ENCODE data around the gene PRLH. TPM values are rescaled to one million over a fixed set of nuclear protein-coding genes. Genes with fewer than 3 reads are reported as not detected.
A peak's percentile ranks its signal among the peaks of the same experiment; 100 is the strongest.

Gene PRLH
- total and polyA plus RNA-seq, 2 of the 13 experiments (the other 11 are each of a cell fraction or from before 2014, with no cell fraction given), result not detected

- TF ChIP-seq ZNF230 (CRISPR knock-in tag; IDR thresholded peaks at IDR 0.05) (no peak; the same call in 1 of the 2 replicates), TIGD3 (CRISPR knock-in tag; IDR thresholded peaks at IDR 0.05; ENCODE audit: borderline replicate concordance) (no peak), JARID2 (CRISPR knock-in tag; IDR thresholded peaks at IDR 0.05; ENCODE audit: insufficient replicate concordance) (no peak), ZNF383 (CRISPR knock-in tag; IDR thresholded peaks at IDR 0.05; ENCODE audit: borderline replicate concordance) (peak; percentile 88; the same call in 1 of the 2 replicates), SNRNP70 (IDR thresholded peaks at IDR 0.05; ENCODE audit: low read depth, low read length) (no peak), HNF4G (IDR thresholded peaks at IDR 0.05; ENCODE audit: borderline replicate concordance, low read depth, low read length) (peak; percentile 100), HNF4G (CRISPR knock-in tag; IDR thresholded peaks at IDR 0.05; ENCODE audit: borderline replicate concordance, low read depth) (peak; percentile 100), ZNF841 (CRISPR knock-in tag; IDR thresholded peaks at IDR 0.05; ENCODE audit: borderline replicate concordance) (no peak), HMGXB4 (CRISPR knock-in tag; IDR thresholded peaks at IDR 0.05; ENCODE audit: borderline replicate concordance in 1 of 2, low read depth in 1 of 2) (peak; percentile 69 to 83; a peak in 2 of 4 replicates), GATAD2A (CRISPR knock-in tag; IDR thresholded peaks at IDR 0.05) (peak; percentile 97), ZNF772 (CRISPR knock-in tag; IDR thresholded peaks at IDR 0.05) (peak; percentile 97), MLLT10 (CRISPR knock-in tag; IDR thresholded peaks at IDR 0.05) (no peak), KAT7 (CRISPR knock-in tag; IDR thresholded peaks at IDR 0.05; ENCODE audit: borderline replicate concordance) (0 out of 2 replicates have a peak, but pooled peaks have one; percentile 21), MIXL1 (CRISPR knock-in tag; IDR thresholded peaks at IDR 0.05) (peak; percentile 54; the same call in 1 of the 2 replicates), POLR2AphosphoS5 (IDR thresholded peaks at IDR 0.05; ENCODE audit: low read depth, low read length) (peak; percentile 64), ZUFSP (CRISPR knock-in tag; IDR thresholded peaks at IDR 0.05; ENCODE audit: borderline replicate concordance) (no peak), MAZ (IDR thresholded peaks at IDR 0.05; ENCODE audit: borderline replicate concordance, low read depth, low read length) (0 out of 2 replicates have a peak, but pooled peaks have one; percentile 47), MAZ (CRISPR knock-in tag; IDR thresholded peaks at IDR 0.05; ENCODE audit: low read depth) (peak; percentile 84), SUZ12 (IDR thresholded peaks at IDR 0.05; ENCODE audit: low read depth, low read length) (no peak), ELF1 (CRISPR knock-in tag; IDR thresholded peaks at IDR 0.05) (peak; percentile 86), TEAD3 (CRISPR knock-in tag; optimal IDR thresholded peaks at IDR 0.05; ENCODE audit: borderline replicate concordance) (peak; percentile 97), DBP (CRISPR knock-in tag; IDR thresholded peaks at IDR 0.05; ENCODE audit: not compliant biosample characterization) (no peak), MED8 (CRISPR knock-in tag; IDR thresholded peaks at IDR 0.05; ENCODE audit: insufficient replicate concordance) (peak; percentile 96), ZNF674 (CRISPR knock-in tag; IDR thresholded peaks at IDR 0.05; ENCODE audit: low read depth) (0 out of 2 replicates have a peak, but pooled peaks have one; percentile 74)
Observed at GRCh38 chr2:237590272-237591140, 24.1 kb downstream of the PRLH start, which contains the start of gene RAB17 (continued).
